HepG2 (cell line): ENCODE data around the gene KMT2B. TPM values are rescaled to one million over a fixed set of nuclear protein-coding genes. Genes with fewer than 3 reads are reported as not detected.

Source experiments
- HBP1 ChIP-seq: IDR thresholded peaks from 2 replicates; pipeline ENCODE4 v1.6.1; 2016; ENCODE audit warnings: low read depth, control low read depth
- POGK ChIP-seq: sonication (generic); formaldehyde crosslinking; conservative IDR thresholded peaks from 2 replicates; pipeline ENCODE4 v1.8.0; 2022; ENCODE audit warnings: mild to moderate bottlenecking, moderate library complexity, missing genetic modification reagents
- ZBTB1 ChIP-seq: sonication (generic); formaldehyde crosslinking; IDR thresholded peaks from 2 replicates; pipeline ENCODE4 v1.4.0; 2020; ENCODE audit warnings: missing genetic modification reagents, borderline replicate concordance
- ZNF350 ChIP-seq: sonication (generic); formaldehyde crosslinking; IDR thresholded peaks from 2 replicates; pipeline ENCODE4 v1.4.0; 2020; ENCODE audit warnings: mild to moderate bottlenecking, low read depth, missing genetic modification reagents, borderline replicate concordance
- ZNF598 ChIP-seq: sonication (generic); formaldehyde crosslinking; IDR thresholded peaks from 2 replicates; pipeline ENCODE4 v1.5.1; 2020; ENCODE audit warnings: mild to moderate bottlenecking, missing genetic modification reagents, borderline replicate concordance
- ZNF746 ChIP-seq: sonication (generic); formaldehyde crosslinking; IDR thresholded peaks from 2 replicates; pipeline ENCODE4 v1.8.0; 2022; ENCODE audit warnings: mild to moderate bottlenecking, missing genetic modification reagents
- ZNF784 ChIP-seq: sonication (generic); formaldehyde crosslinking; IDR thresholded peaks from 2 replicates; pipeline ENCODE4 v1.5.1; 2020; ENCODE audit warnings: missing genetic modification reagents, mild to moderate bottlenecking, borderline replicate concordance
- polyA plus RNA-seq, 8 experiments: library from polyadenylated mRNA; depleted of rRNA in 3 of 8; stranded (reverse) in 7 of 8; unstranded in 1 of 8; fragments of >200 nt; fragmentation: Illumina TruSeq in 4 of 8; extraction: Trizol in 4 of 8; gene quantifications; 2 replicates each; pipeline versions ENCODE4 v1.2.1 to v1.2.3, GENCODE V29; 2011 to 2016; ENCODE audit warnings: low read depth in 4 of 8, missing spikeins in 1 of 8, mixed read lengths in 1 of 8; ENCODE audit not compliant: insufficient read depth in 1 of 8
- total RNA-seq, 5 experiments: library from RNA; depleted of rRNA; stranded (reverse); fragments of >200 nt; fragmentation: Illumina TruSeq; extraction: Trizol; gene quantifications; 2 replicates each; pipeline ENCODE4 v1.2.3, GENCODE V29; 2016; ENCODE audit warnings: low read depth in 1 of 5
- TF ChIP-seq, protein P1 (sequence below): sonication (generic); formaldehyde crosslinking; IDR thresholded peaks from 2 replicates; pipeline ENCODE4 v1.4.0; 2020; ENCODE audit warnings: missing genetic modification reagents, borderline replicate concordance

The KMT2B gene
- total and polyA plus RNA-seq, 2 of the 13 experiments (the other 11 are each of a cell fraction or from before 2014, with no cell fraction given): 6.2 to 16.9 TPM

DNA sequence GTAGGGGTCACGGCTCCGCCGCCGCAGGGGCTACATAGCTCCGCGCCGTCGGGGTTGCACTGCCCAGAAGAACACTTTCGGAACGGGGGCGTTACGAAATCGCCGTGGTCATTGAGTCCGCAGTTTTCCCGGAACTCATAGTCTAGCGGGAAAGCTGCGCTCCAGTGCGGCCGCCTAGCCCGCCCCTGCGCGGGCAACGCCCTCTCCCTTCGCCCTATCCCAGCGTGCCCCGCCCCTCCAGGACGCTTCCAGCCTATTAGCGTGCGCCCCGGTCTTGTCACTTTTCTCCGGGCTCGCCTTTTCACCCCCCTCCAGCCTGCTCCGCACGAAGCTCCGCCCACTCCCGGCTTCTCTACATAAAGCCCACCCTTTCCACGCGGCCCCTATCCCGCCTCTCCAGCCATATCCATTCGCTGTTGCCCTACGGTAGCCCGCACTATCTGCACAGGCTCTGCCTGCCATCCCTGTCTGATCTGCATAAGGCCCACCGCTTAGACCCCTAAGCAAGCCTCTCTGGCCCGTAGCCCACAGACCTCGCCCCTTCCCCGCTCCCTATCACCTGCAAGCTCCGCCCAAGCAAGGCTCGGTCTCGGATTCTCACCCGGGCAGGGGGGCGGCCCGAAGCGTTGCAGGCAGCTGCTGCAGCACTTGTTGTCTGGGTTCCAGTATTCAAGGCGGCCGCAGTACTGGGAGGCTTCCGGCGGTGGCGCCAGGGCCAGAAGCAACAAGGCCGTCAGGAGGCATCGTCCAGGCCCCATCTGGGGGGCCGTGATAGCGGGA is 22.8 kb downstream of the KMT2B start (continued):
- TF ChIP-seq, protein P1, sequence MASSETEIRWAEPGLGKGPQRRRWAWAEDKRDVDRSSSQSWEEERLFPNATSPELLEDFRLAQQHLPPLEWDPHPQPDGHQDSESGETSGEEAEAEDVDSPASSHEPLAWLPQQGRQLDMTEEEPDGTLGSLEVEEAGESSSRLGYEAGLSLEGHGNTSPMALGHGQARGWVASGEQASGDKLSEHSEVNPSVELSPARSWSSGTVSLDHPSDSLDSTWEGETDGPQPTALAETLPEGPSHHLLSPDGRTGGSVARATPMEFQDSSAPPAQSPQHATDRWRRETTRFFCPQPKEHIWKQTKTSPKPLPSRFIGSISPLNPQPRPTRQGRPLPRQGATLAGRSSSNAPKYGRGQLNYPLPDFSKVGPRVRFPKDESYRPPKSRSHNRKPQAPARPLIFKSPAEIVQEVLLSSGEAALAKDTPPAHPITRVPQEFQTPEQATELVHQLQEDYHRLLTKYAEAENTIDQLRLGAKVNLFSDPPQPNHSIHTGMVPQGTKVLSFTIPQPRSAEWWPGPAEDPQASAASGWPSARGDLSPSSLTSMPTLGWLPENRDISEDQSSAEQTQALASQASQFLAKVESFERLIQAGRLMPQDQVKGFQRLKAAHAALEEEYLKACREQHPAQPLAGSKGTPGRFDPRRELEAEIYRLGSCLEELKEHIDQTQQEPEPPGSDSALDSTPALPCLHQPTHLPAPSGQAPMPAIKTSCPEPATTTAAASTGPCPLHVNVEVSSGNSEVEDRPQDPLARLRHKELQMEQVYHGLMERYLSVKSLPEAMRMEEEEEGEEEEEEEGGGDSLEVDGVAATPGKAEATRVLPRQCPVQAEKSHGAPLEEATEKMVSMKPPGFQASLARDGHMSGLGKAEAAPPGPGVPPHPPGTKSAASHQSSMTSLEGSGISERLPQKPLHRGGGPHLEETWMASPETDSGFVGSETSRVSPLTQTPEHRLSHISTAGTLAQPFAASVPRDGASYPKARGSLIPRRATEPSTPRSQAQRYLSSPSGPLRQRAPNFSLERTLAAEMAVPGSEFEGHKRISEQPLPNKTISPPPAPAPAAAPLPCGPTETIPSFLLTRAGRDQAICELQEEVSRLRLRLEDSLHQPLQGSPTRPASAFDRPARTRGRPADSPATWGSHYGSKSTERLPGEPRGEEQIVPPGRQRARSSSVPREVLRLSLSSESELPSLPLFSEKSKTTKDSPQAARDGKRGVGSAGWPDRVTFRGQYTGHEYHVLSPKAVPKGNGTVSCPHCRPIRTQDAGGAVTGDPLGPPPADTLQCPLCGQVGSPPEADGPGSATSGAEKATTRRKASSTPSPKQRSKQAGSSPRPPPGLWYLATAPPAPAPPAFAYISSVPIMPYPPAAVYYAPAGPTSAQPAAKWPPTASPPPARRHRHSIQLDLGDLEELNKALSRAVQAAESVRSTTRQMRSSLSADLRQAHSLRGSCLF (CRISPR knock-in tag): no peak
- TF ChIP-seq ZNF746 (CRISPR knock-in tag) (0 out of 2 replicates have a peak, but pooled peaks have one; percentile 52), ZBTB1 (CRISPR knock-in tag) (no peak), POGK (0 out of 2 replicates have a peak, but pooled peaks have one; percentile 39), ZNF784 (CRISPR knock-in tag) (no peak), ZNF350 (CRISPR knock-in tag) (peak; percentile 55; the same call in 1 of the 2 replicates), ZNF598 (CRISPR knock-in tag) (peak; percentile 74; the same call in 1 of the 2 replicates), HBP1 (CRISPR knock-in tag) (peak; percentile 86; the same call in 1 of the 2 replicates)
